Endothelial cell of umbilical vein (primary cell): ENCODE data around the gene OR6X1. TPM values are rescaled to one million over a fixed set of nuclear protein-coding genes. Genes with fewer than 3 reads are reported as not detected.
"Not testable (repeated sequence)": the region's sequence is repeated elsewhere in the genome, so short reads cannot be mapped to it uniquely, and the experiment has no call there.

ENCODE experiments used
- BruUV-seq: library from RNA; stranded (reverse); fragments of 400-500 nt; replicated peaks from 2 replicates; lab custom pipeline; 2021; lab: Mats Ljungman, UMichigan
- CTCF ChIA-PET: fragments of 300-600, 350-600 bp; sonication (Branson Sonifier 250); formaldehyde crosslinking; loops from one replicate; lab custom pipeline; 2021; ENCODE audit warnings: antibody characterized with exemption, inconsistent platforms; lab: Charles Lee
- POLR2A ChIA-PET: fragments of 300-600, 350-600 bp; sonication (Branson Sonifier 250); formaldehyde crosslinking; loops from one replicate; lab custom pipeline; 2021; ENCODE audit warnings: antibody characterized with exemption, inconsistent platforms; lab: Charles Lee
- DNase-seq: peaks from one replicate; pipeline ENCODE4 v3.0.0-alpha.2; 2011; ENCODE audit warnings: low read depth, low spot score
- FAIRE-seq: peaks from 2 replicates; lab custom pipeline; 2011; peaks lifted over from hg19 to GRCh38; lab: Jason Lieb, UNC
- H2AFZ ChIP-seq: 2 replicates; pipeline ENCODE4 v1.6.0; 2012; ENCODE audit warnings: low read depth, low read length, control low read depth, inconsistent platforms
- H3K27ac ChIP-seq: 2 replicates; pipeline ENCODE4 v1.5.1; 2011; ENCODE audit warnings: low read depth, mild to moderate bottlenecking, control low read depth, low read length, moderate library complexity; ENCODE audit not compliant: insufficient read depth
- H3K27me3 ChIP-seq, 2 experiments: 2 replicates each; pipeline versions ENCODE4 v1.6.0 to v1.6.1; 2011; ENCODE audit warnings: low read length in 2 of 2, mixed read lengths in 1 of 2; ENCODE audit not compliant: control insufficient read depth in 2 of 2, insufficient read depth in 2 of 2
- H3K36me3 ChIP-seq, 2 experiments: 2 replicates in 1 of 2; 3 replicates in 1 of 2; pipeline ENCODE4 v1.5.1; 2011; ENCODE audit warnings: low read length in 2 of 2, mild to moderate bottlenecking in 1 of 2, moderate library complexity in 1 of 2; ENCODE audit not compliant: control insufficient read depth in 2 of 2, insufficient read depth in 2 of 2; ENCODE audit errors: extremely low read depth in 1 of 2
- H3K4me1 ChIP-seq: 3 replicates; pipeline ENCODE4 v1.5.1; 2011; ENCODE audit warnings: mild to moderate bottlenecking, low read length; ENCODE audit not compliant: control insufficient read depth, insufficient read depth; ENCODE audit errors: extremely low read depth
- H3K4me2 ChIP-seq: 2 replicates; pipeline ENCODE4 v1.6.1; 2011; ENCODE audit warnings: low read length, control low read depth, mixed read lengths; ENCODE audit not compliant: insufficient read depth
- H3K4me3 ChIP-seq, 3 experiments: fragments of 200-600 bp in 1 of 3; sonication (generic), shearing (Covaris generic) in 1 of 3; replicated peaks in 1 of 3; 2 replicates each; pipeline ENCODE4 v1.5.1; 2011 to 2016; ENCODE audit warnings: control low read depth in 3 of 3, low read length in 3 of 3, mild to moderate bottlenecking in 2 of 3, inconsistent platforms in 1 of 3, low read depth in 1 of 3, moderate library complexity in 1 of 3; ENCODE audit not compliant: insufficient read depth in 1 of 3
- H3K79me2 ChIP-seq: 2 replicates; pipeline ENCODE4 v1.6.0; 2012; ENCODE audit warnings: low read length, inconsistent platforms; ENCODE audit not compliant: control insufficient read depth, insufficient read depth
- H3K9ac ChIP-seq: replicated peaks from 2 replicates; pipeline ENCODE3; 2011; ENCODE audit warnings: low read length, control low read depth; ENCODE audit not compliant: insufficient read depth; ENCODE audit errors: extremely low read depth
- H3K9me1 ChIP-seq: replicated peaks from 3 replicates; pipeline ENCODE4 v1.6.0; 2011; ENCODE audit warnings: mild to moderate bottlenecking, low read length; ENCODE audit not compliant: control insufficient read depth, insufficient read depth; ENCODE audit errors: extremely low read depth
- H3K9me3 ChIP-seq: replicated peaks from 2 replicates; pipeline ENCODE4 v1.5.1; 2012; ENCODE audit warnings: low read length, inconsistent platforms; ENCODE audit not compliant: control insufficient read depth, insufficient read depth
- H4K20me1 ChIP-seq: replicated peaks from 2 replicates; pipeline ENCODE3; 2011; ENCODE audit warnings: mild to moderate bottlenecking, low read length; ENCODE audit not compliant: control insufficient read depth, insufficient read depth; ENCODE audit errors: extremely low read depth
- EZH2 ChIP-seq: IDR thresholded peaks from 2 replicates; pipeline ENCODE4 v1.6.1; 2012; ENCODE audit warnings: borderline replicate concordance, low read depth, mild to moderate bottlenecking, moderate library complexity, low read length, inconsistent platforms; ENCODE audit not compliant: severe bottlenecking
- GATA2 ChIP-seq: IDR thresholded peaks from 2 replicates; pipeline ENCODE4 v1.7.0; 2011; ENCODE audit warnings: low read depth, mild to moderate bottlenecking, moderate library complexity, mixed read lengths, low read length; ENCODE audit not compliant: insufficient read length, insufficient read depth
- JUN ChIP-seq: IDR thresholded peaks from 2 replicates; pipeline ENCODE4 v1.6.1; 2011; ENCODE audit warnings: borderline replicate concordance, low read depth; ENCODE audit not compliant: insufficient read length, insufficient read depth
- MYC ChIP-seq: IDR thresholded peaks from one replicate; pipeline ENCODE4 v1.6.1; 2011; ENCODE audit warnings: mild to moderate bottlenecking, low read depth, low read length
- POLR2A ChIP-seq: IDR thresholded peaks from 2 replicates; pipeline ENCODE4 v1.6.1; 2012; ENCODE audit warnings: low read depth, mild to moderate bottlenecking, control low read depth, low read length
- dilution Hi-C: fragments of 300-500 bp; cut with MboI; formaldehyde crosslinking; loops from one replicate; pipeline ENCODE4 v1.15.0; 2019; ENCODE audit warnings: low sequenced_read_pairs; ENCODE audit not compliant: extremely low pct_ligation_motif_present
- intact Hi-C: fragments of 100-400 bp; cut with micrococcal nuclease; formaldehyde crosslinking; loops from one replicate; pipeline ENCODE4 v1.10.0; 2022
- polyA plus RNA-seq, 4 experiments: library from polyadenylated mRNA; depleted of rRNA in 3 of 4; stranded (reverse) in 3 of 4; unstranded in 1 of 4; fragments of >200 nt; gene quantifications; 2 replicates each; pipeline versions ENCODE4 v1.2.1 to v1.2.3, GENCODE V29; 2011 to 2012; ENCODE audit warnings: missing spikeins in 1 of 4
- total RNA-seq: library from RNA; stranded (reverse); gene quantifications from 2 replicates; pipeline ENCODE4 v1.2.3, GENCODE V29; 2021
- TF ChIP-seq, protein P1 (sequence below): IDR thresholded peaks from 2 replicates; pipeline ENCODE4 v1.6.1; 2011; ENCODE audit not compliant: insufficient read depth, insufficient read length
- TF ChIP-seq, protein P2 (sequence below), 2 donors: IDR thresholded peaks; 1 replicate in 1 of 2; 2 replicates in 1 of 2; pipeline ENCODE4 v1.5.1; 2011; ENCODE audit warnings: low read length in 2 of 2, mild to moderate bottlenecking in 2 of 2, moderate library complexity in 2 of 2, control low read depth in 1 of 2, inconsistent platforms in 1 of 2, low read depth in 1 of 2; ENCODE audit not compliant: insufficient read depth in 1 of 2; ENCODE audit errors: extremely low read depth in 1 of 2

The OR6X1 gene
- total and polyA plus RNA-seq, 2 donors (not counting 3 experiments of a cell fraction or from before 2014, with no cell fraction given), result not detected

- no peak overlapping the region for H3K4me3 ChIP-seq
- CTCF ChIA-PET, result interaction anchor here (1.2 to 5.8 kb wide), 2 partner anchors 10 to 12 kb away, joined by 5 to 44 read pairs; no protein-coding TSS in a partner anchor
- no peaks in the 10 kb centered on the region for H3K36me3 ChIP-seq
- intact Hi-C loops (no loop called here), dilution Hi-C loops (no loop called here)
- no peaks in the 10 kb centered on the region for H3K79me2 ChIP-seq
- no peak overlapping the region for H2AFZ ChIP-seq
- H3K27me3 ChIP-seq, result peaks cover 4 to 9% of the 10 kb centered on the region in 2 experiments
- DNase-seq (no peak), FAIRE-seq (no peak)
- no peaks in the 10 kb centered on the region for H3K9me1 ChIP-seq
- POLR2A ChIA-PET, result no interaction called here
- no peaks in the 10 kb centered on the region for H3K4me1 ChIP-seq
- H3K27ac ChIP-seq, result no peak overlapping the region
- H3K9me3 ChIP-seq, result no peaks in the 10 kb centered on the region
- no peak for TF ChIP-seq GATA2
- TF ChIP-seq, protein P1, sequence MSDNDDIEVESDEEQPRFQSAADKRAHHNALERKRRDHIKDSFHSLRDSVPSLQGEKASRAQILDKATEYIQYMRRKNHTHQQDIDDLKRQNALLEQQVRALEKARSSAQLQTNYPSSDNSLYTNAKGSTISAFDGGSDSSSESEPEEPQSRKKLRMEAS, result no peak
- no peak for TF ChIP-seq MYC
- TF ChIP-seq EZH2, result no peak
- no peak for TF ChIP-seq POLR2A
- TF ChIP-seq JUN, result no peak
- BruUV-seq, result no TSS peak
- no peak overlapping the region for H3K4me2 ChIP-seq
- H3K9ac ChIP-seq, result no peak overlapping the region
- no peaks in the 10 kb centered on the region for H4K20me1 ChIP-seq
Observed at GRCh38 chr11:123718469-123718868, 35.8 kb downstream of the OR6X1 start.

DNA sequence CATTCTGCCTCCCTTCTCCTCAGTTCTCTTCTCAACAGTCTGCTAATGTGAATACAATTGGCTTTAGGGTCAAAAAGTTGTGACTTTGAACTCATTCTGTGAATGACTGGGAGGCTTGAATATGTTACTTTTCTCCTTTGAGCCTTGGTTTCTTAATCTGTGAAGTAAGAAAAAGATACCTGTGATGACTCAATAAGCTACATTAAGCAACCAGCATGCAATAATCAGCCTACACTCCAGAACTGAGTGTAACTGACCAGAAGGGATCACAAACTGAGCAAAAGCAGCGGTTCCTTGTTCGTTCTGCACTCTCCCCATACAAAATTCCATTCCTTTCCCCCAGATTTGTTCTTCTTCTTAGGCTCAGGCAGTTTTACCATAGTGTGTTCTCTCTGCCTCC, 36.3 kb downstream of the OR6X1 start:
- CTCF ChIA-PET, result interaction anchor here (5.8 kb wide), 1 partner anchor 11 kb away, joined by 44 read pairs; no protein-coding TSS in a partner anchor
- no TSS peak for BruUV-seq
- dilution Hi-C loops, result no loop called here

DNA sequence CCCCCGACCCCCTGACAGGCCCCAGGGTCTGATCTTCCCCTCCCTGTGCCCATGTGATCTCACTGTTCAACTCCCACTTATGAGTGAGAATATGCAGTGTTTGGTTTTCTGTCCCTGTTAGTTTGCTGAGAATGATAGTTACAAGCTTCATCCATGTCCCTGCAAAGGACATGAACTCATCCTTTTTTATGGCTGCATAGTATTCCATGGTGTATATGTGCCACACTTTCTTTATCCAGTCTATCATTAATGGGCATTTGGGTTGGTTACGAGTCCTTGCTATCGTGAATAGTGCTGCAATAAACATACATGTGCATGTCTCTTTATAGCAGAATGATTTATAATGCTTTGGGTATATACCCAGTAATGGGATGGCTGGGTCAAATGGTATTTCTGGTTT, 41.7 kb downstream of the OR6X1 start:
- DNase-seq, H3K9me1 ChIP-seq, dilution Hi-C loops, H3K79me2 ChIP-seq, BruUV-seq, POLR2A ChIA-PET, H3K27me3 ChIP-seq, FAIRE-seq, H3K4me2 ChIP-seq, H3K36me3 ChIP-seq, H3K27ac ChIP-seq, intact Hi-C loops, H2AFZ ChIP-seq, H3K9ac ChIP-seq, H3K9me3 ChIP-seq, H3K4me1 ChIP-seq, H4K20me1 ChIP-seq, H3K4me3 ChIP-seq: not testable (repeated sequence)
- CTCF ChIA-PET, result interaction anchor here (0.6 to 9.0 kb wide), 6 partner anchors 10 to 132 kb away, joined by 3 to 302 read pairs (median 8); no protein-coding TSS in a partner anchor

More for the DNA sequence above, 36.3 kb downstream of the OR6X1 start:
- Histone ChIP-seq H3K27ac (no peak overlapping the region), H3K79me2 (no peaks in the 10 kb centered on the region), H3K9me1 (no peaks in the 10 kb centered on the region), H3K36me3 (no peaks in the 10 kb centered on the region), H4K20me1 (no peaks in the 10 kb centered on the region), H3K9me3 (no peaks in the 10 kb centered on the region), H3K4me3 (no peak overlapping the region), H3K4me1 (no peaks in the 10 kb centered on the region), H3K4me2 (no peak overlapping the region), H3K9ac (no peak overlapping the region), H3K27me3 (peaks cover 4 to 9% of the 10 kb centered on the region in 2 experiments), H2AFZ (no peak overlapping the region)
- TF ChIP-seq POLR2A, result no peak
- TF ChIP-seq, protein P2, sequence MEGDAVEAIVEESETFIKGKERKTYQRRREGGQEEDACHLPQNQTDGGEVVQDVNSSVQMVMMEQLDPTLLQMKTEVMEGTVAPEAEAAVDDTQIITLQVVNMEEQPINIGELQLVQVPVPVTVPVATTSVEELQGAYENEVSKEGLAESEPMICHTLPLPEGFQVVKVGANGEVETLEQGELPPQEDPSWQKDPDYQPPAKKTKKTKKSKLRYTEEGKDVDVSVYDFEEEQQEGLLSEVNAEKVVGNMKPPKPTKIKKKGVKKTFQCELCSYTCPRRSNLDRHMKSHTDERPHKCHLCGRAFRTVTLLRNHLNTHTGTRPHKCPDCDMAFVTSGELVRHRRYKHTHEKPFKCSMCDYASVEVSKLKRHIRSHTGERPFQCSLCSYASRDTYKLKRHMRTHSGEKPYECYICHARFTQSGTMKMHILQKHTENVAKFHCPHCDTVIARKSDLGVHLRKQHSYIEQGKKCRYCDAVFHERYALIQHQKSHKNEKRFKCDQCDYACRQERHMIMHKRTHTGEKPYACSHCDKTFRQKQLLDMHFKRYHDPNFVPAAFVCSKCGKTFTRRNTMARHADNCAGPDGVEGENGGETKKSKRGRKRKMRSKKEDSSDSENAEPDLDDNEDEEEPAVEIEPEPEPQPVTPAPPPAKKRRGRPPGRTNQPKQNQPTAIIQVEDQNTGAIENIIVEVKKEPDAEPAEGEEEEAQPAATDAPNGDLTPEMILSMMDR (IDR thresholded peaks at IDR 0.05; ENCODE audit: extremely low read depth in 1 of 2, insufficient read depth in 1 of 2, low read depth in 1 of 2, low read length in 2 of 2), result no peak
- no peak for TF ChIP-seq JUN
- no peak for FAIRE-seq
- intact Hi-C loops, result no loop called here
- DNase-seq, result no peak
- POLR2A ChIA-PET, result no interaction called here
